GM13977 (cell line): ENCODE data around the gene EXOSC3.

Source experiments
- DNase-seq: peaks from one replicate; pipeline ENCODE4 v3.0.0; 2012; ENCODE audit warnings: low spot score
- CTCF ChIP-seq: IDR thresholded peaks from 2 replicates; pipeline ENCODE4 v1.5.1; 2012; ENCODE audit warnings: mild to moderate bottlenecking, control low read depth; ENCODE audit not compliant: insufficient read depth; ENCODE audit errors: extremely low read depth, missing control alignments
- in situ Hi-C: fragments of 300-500 bp; cut with MboI; formaldehyde crosslinking; loops from one replicate; pipeline ENCODE4 v1.12.0; 2022; ENCODE audit warnings: low sequenced_read_pairs, low pct_unique_long_range_greater_than_20kb, mixed read lengths, inconsistent platforms; ENCODE audit not compliant: unreplicated experiment

Gene EXOSC3

GRCh38 chr9:37798677-37799076 is 13.8 kb upstream of the EXOSC3 start:
- no peak for TF ChIP-seq CTCF
- DNase-seq: no peak
- in situ Hi-C loops: no loop called here

GRCh38 chr9:37796232-37796631 is 11.4 kb upstream of the EXOSC3 start:
- in situ Hi-C loops: no loop called here
- no peak for TF ChIP-seq CTCF
- no peak for DNase-seq

- TF ChIP-seq CTCF: no peak
- in situ Hi-C loops: no loop called here
- DNase-seq: no peak
Measured at GRCh38 chr9:37792122-37792521, 7.3 kb upstream of the EXOSC3 start.

DNA sequence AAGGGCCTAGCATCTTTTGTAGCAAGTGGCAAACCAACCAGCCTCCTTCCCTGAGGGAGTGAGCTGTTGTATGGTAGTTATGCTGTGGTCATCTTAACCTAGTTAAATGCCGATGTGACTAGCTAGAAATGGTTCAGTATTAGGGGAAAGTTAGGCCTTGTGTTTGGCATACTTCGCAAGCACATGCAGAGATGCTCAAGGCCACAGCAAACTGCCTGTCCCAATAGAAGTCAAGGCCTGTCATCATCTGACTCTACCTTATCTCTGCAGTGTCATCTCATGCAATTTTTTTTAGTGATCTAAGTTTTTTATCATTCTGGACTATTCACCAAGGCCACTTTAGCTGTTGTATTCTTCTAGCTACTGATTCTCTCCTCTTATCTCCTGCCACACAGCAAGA is 5.2 kb upstream of the EXOSC3 start:
- in situ Hi-C loops: no loop called here
- DNase-seq: no peak
- TF ChIP-seq CTCF: no peak

DNA sequence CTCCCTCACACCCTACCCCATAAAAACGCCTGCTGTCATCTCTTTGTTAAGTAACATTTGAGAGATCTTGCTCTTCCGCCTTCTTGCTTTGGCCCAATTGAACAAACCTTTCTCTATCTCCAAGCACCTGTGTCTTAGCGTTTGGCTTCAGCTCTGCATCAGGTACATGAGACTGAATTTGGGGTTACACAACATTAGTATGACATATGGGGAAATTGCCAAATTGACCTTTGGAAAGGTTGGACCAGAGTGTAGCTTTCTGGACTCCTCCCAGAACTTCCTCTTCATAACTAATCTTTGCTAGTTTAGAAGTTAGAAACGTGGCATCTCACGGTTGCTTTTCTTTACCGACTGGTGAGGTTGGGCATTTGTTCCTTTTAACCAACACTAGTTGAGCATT is 3.5 kb upstream of the EXOSC3 start:
- in situ Hi-C loops: no loop called here
- no peak for DNase-seq
- TF ChIP-seq CTCF: no peak

DNA sequence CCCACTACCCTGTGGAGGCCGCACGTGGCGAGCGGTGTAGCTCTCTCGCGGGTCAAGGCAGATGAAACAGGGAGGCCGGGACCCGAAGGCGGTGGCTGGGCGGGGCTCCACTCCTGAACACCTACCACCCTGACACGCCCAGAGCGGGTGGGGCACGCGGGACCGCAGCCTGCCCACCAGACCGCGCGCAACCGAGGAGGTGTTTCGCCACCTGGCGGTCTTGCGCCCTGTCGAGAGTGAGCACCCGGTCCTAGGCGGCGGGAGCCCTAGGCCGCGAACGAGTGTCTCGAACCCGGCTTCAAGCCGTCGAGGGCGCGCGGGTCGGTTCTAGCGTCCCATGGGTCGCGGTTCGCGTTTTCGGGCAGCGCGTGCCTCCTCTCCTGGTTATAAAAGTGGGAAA is 2.2 kb upstream of the EXOSC3 start:
- in situ Hi-C loops: no loop called here
- TF ChIP-seq CTCF: no peak
- DNase-seq: no peak

GRCh38 chr9:37784291-37784615 is 611 bp downstream of the EXOSC3 start:
- DNase-seq: no peak
- in situ Hi-C loops: no loop called here
- TF ChIP-seq CTCF: no peak
